ENCODE data around the gene VRK2.
A peak's percentile ranks its signal among the peaks of the same experiment; 100 is the strongest.

VRK2 gene

DNA sequence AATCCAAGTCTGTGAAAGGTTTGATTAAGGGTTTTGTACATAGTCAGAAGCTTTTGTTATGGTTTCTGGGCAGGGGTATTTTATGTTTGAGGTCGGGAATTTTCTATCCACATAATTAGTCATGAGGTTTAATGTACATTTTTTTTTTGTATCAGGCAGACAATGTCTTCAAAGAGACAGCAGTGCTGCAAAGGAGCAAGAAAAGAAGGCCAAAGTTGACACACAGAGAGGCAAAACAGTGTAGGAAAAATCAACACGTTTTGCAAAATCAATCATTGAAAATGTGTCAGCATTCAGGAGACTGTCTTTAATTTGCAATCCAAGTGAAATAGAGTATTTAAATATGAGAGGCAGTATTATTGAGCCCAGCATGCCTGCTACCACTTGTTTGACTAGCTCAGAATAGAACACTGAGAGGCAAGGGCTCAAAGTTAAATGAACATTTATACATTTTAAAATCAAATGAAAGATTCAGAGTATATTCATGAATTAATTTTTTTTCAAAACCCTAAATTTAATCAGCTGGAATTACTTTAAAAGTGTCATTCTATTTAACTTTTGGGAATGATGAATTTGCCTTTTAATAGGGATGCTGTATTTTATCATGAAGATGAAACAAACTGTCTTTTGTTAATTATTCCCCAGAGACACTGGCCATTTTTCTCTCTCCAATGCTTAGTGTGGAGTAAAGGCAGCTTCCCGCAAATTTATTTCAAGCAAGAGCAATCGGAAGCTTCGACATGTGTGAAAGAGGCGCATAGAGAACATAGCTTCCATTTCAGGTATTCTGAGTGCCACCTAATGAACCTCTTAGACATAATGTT lies 11.3 kb downstream of the VRK2 start:
- no peaks in the 10 kb centered on the region for H3K79me1 ChIP-seq (ENCODE audit: low read depth, low read length)
- no peak overlapping the region for H2BK120ac ChIP-seq (ENCODE audit: low read depth, low read length)
- H2BK15ac ChIP-seq (ENCODE audit: low read length): no peak overlapping the region
- no peak overlapping the region for H4K8ac ChIP-seq (ENCODE audit: low read depth, low read length)
- H3K4me1 ChIP-seq (ENCODE audit: control insufficient read depth in 2 of 2, insufficient read depth in 1 of 2, low read depth in 1 of 2, low read length in 2 of 2): peaks cover 1 to 3% of the 10 kb centered on the region in 2 donors
- no peak overlapping the region for H2BK12ac ChIP-seq (ENCODE audit: low read length)
- peaks cover 0 to 3% (median 0%) of the 10 kb centered on the region in 3 experiments for H3K27me3 ChIP-seq (ENCODE audit: control insufficient read depth in 3 of 3, insufficient read depth in 3 of 3, low read depth in 1 of 3, low read length in 3 of 3)
- no CpG with 5 or more reads among the region's 6 CpGs for WGBS, 2 donors (ENCODE audit: extremely low coverage in 2 of 2, insufficient read length in 2 of 2, insufficient replicate concordance in 1 of 2)
- H3K9ac ChIP-seq (ENCODE audit: low read depth, low read length, poor library complexity): no peak overlapping the region
- H3K18ac ChIP-seq (ENCODE audit: low read length): no peak overlapping the region
- H2BK5ac ChIP-seq (ENCODE audit: low read length): no peak overlapping the region
- no peak overlapping the region for H3K4me3 ChIP-seq (ENCODE audit: low read length in 2 of 2)
- H3K36me3 ChIP-seq (replicated peaks in 1 of 2; ENCODE audit: control insufficient read depth in 2 of 2, insufficient read depth in 2 of 2, low read length in 2 of 2): no peaks in the 10 kb centered on the region
- no peak overlapping the region for H3K14ac ChIP-seq (ENCODE audit: low read length)
- no peaks in the 10 kb centered on the region for H3K9me3 ChIP-seq (replicated peaks in 1 of 2; ENCODE audit: control insufficient read depth in 2 of 2, insufficient read depth in 1 of 2, low read depth in 1 of 2, low read length in 2 of 2)
- H2AK5ac ChIP-seq (ENCODE audit: low read depth, low read length): no peak overlapping the region
- H2AFZ ChIP-seq (ENCODE audit: low read length): peak overlapping the region; percentile 7
- H3K23ac ChIP-seq (ENCODE audit: low read depth, low read length, poor library complexity): no peak overlapping the region
- H3K4ac ChIP-seq (ENCODE audit: low read length): no peak overlapping the region
- no peak overlapping the region for H4K91ac ChIP-seq (ENCODE audit: low read depth, low read length, poor library complexity)
- no peak overlapping the region for H3K27ac ChIP-seq (replicated peaks; ENCODE audit: low read length)
- no peak overlapping the region for H3K4me2 ChIP-seq (ENCODE audit: insufficient read depth, low read length, poor library complexity, severe bottlenecking)
- DNase-seq (ENCODE audit: low spot score): no peak

DNA sequence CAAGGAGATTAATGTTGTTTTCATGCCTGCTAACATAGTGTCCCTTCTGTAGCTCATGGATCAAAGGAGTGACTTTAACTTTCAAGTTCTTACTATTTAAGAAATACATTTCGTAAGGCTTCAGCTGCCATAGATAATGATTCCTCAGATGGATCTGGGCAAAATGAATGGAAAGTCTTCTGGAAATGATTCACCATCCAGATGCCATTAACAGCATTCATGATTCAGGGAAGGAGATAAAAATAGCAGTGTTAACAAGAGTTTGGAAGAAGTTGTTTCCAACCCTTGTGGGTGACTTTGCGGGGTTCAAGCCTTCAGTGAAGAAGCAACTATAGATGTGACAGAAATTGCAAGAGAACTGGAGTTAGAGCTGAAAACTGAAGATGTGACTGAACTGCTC lies 17.0 kb downstream of the VRK2 start:
- Histone ChIP-seq H3K4ac (ENCODE audit: low read length) (no peak overlapping the region), H3K18ac (ENCODE audit: low read length) (no peak overlapping the region), H3K14ac (ENCODE audit: low read length) (no peak overlapping the region), H4K8ac (ENCODE audit: low read depth, low read length) (no peak overlapping the region), H3K27me3 (ENCODE audit: control insufficient read depth in 3 of 3, insufficient read depth in 3 of 3, low read depth in 1 of 3, low read length in 3 of 3) (no peaks in the 10 kb centered on the region), H2BK12ac (ENCODE audit: low read length) (no peak overlapping the region), H3K4me1 (ENCODE audit: control insufficient read depth in 2 of 2, insufficient read depth in 1 of 2, low read depth in 1 of 2, low read length in 2 of 2) (no peaks in the 10 kb centered on the region), H3K9ac (ENCODE audit: low read depth, low read length, poor library complexity) (no peak overlapping the region), H3K4me3 (ENCODE audit: low read length in 2 of 2) (no peak overlapping the region), H2AK5ac (ENCODE audit: low read depth, low read length) (no peak overlapping the region), H2BK15ac (ENCODE audit: low read length) (no peak overlapping the region), H4K91ac (ENCODE audit: low read depth, low read length, poor library complexity) (no peak overlapping the region), H3K36me3 (replicated peaks in 1 of 2; ENCODE audit: control insufficient read depth in 2 of 2, insufficient read depth in 2 of 2, low read length in 2 of 2) (no peaks in the 10 kb centered on the region), H2BK120ac (ENCODE audit: low read depth, low read length) (no peak overlapping the region), H3K23ac (ENCODE audit: low read depth, low read length, poor library complexity) (no peak overlapping the region), H3K79me1 (ENCODE audit: low read depth, low read length) (no peaks in the 10 kb centered on the region), H2AFZ (ENCODE audit: low read length) (no peak overlapping the region), H3K9me3 (replicated peaks in 1 of 2; ENCODE audit: control insufficient read depth in 2 of 2, insufficient read depth in 1 of 2, low read depth in 1 of 2, low read length in 2 of 2) (no peaks in the 10 kb centered on the region), H2BK5ac (ENCODE audit: low read length) (no peak overlapping the region), H3K27ac (replicated peaks; ENCODE audit: low read length) (no peak overlapping the region), H3K4me2 (ENCODE audit: insufficient read depth, low read length, poor library complexity, severe bottlenecking) (no peak overlapping the region)
- no peak for DNase-seq (ENCODE audit: low spot score)
- no CpG with 5 or more reads among the region's 2 CpGs for WGBS, 2 donors (ENCODE audit: extremely low coverage in 2 of 2, insufficient read length in 2 of 2, insufficient replicate concordance in 1 of 2)

DNA sequence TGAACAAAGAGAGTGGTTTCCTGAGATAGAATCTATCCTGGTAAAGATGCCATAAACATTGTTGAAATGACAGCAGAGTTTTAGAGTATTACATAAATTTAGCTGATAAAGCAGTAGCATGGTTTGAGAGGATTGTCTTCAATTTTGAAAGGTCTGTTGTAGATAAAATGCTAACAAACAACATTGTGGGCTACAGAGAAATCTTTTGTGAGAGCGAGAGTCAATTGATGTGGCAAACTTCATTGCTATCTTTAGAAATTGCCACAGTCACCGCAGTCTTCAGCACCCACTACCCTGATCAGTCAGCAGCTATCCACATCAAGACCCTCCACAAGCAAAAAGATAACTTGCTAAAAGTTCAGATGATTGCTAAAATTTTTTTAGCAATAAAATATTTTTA lies 17.5 kb downstream of the VRK2 start:
- no peak overlapping the region for H2BK5ac ChIP-seq (ENCODE audit: low read length)
- no peak overlapping the region for H3K9ac ChIP-seq (ENCODE audit: low read depth, low read length, poor library complexity)
- H3K18ac ChIP-seq (ENCODE audit: low read length): no peak overlapping the region
- no peaks in the 10 kb centered on the region for H3K27me3 ChIP-seq (ENCODE audit: control insufficient read depth in 3 of 3, insufficient read depth in 3 of 3, low read depth in 1 of 3, low read length in 3 of 3)
- H3K9me3 ChIP-seq (replicated peaks in 1 of 2; ENCODE audit: control insufficient read depth in 2 of 2, insufficient read depth in 1 of 2, low read depth in 1 of 2, low read length in 2 of 2): no peaks in the 10 kb centered on the region
- WGBS, 2 donors (ENCODE audit: extremely low coverage in 2 of 2, insufficient read length in 2 of 2, insufficient replicate concordance in 1 of 2): no CpG with 5 or more reads among the region's 2 CpGs
- H2BK120ac ChIP-seq (ENCODE audit: low read depth, low read length): no peak overlapping the region
- no peak overlapping the region for H3K4me2 ChIP-seq (ENCODE audit: insufficient read depth, low read length, poor library complexity, severe bottlenecking)
- H3K14ac ChIP-seq (ENCODE audit: low read length): no peak overlapping the region
- no peak overlapping the region for H3K4me3 ChIP-seq (ENCODE audit: low read length in 2 of 2)
- H3K4ac ChIP-seq (ENCODE audit: low read length): no peak overlapping the region
- no peak overlapping the region for H2BK12ac ChIP-seq (ENCODE audit: low read length)
- H4K91ac ChIP-seq (ENCODE audit: low read depth, low read length, poor library complexity): no peak overlapping the region
- no peak overlapping the region for H2AK5ac ChIP-seq (ENCODE audit: low read depth, low read length)
- no peak for DNase-seq (ENCODE audit: low spot score)
- H3K79me1 ChIP-seq (ENCODE audit: low read depth, low read length): no peaks in the 10 kb centered on the region
- H3K23ac ChIP-seq (ENCODE audit: low read depth, low read length, poor library complexity): no peak overlapping the region
- no peak overlapping the region for H3K27ac ChIP-seq (replicated peaks; ENCODE audit: low read length)
- H3K4me1 ChIP-seq (ENCODE audit: control insufficient read depth in 2 of 2, insufficient read depth in 1 of 2, low read depth in 1 of 2, low read length in 2 of 2): no peaks in the 10 kb centered on the region
- H3K36me3 ChIP-seq (replicated peaks in 1 of 2; ENCODE audit: control insufficient read depth in 2 of 2, insufficient read depth in 2 of 2, low read length in 2 of 2): no peaks in the 10 kb centered on the region
- no peak overlapping the region for H4K8ac ChIP-seq (ENCODE audit: low read depth, low read length)
- H2BK15ac ChIP-seq (ENCODE audit: low read length): no peak overlapping the region
- no peak overlapping the region for H2AFZ ChIP-seq (ENCODE audit: low read length)

DNA sequence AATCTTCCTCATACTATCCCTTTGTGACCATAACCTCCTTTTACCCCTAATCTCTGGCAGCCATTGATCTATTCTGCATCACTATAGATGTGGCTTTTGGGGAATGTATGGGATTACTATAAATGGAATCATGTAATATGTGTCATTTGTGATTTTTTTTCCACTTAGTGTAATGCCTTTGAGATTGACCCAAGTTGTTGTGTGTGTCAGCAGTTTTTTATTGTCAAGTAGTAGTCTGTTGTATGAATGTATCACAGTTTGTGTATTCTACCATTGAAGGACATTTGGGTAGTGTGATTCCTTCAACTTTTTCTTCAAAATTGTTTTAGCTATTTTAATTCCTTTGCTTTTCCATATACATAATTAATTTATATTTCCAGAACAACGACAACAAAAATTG lies 18.6 kb downstream of the VRK2 start:
- DNase-seq (ENCODE audit: low spot score): no peak
- no peak overlapping the region for H4K91ac ChIP-seq (ENCODE audit: low read depth, low read length, poor library complexity)
- no peak overlapping the region for H3K18ac ChIP-seq (ENCODE audit: low read length)
- no peak overlapping the region for H3K4me2 ChIP-seq (ENCODE audit: insufficient read depth, low read length, poor library complexity, severe bottlenecking)
- no peak overlapping the region for H2BK15ac ChIP-seq (ENCODE audit: low read length)
- H2BK12ac ChIP-seq (ENCODE audit: low read length): no peak overlapping the region
- H3K27ac ChIP-seq (replicated peaks; ENCODE audit: low read length): no peak overlapping the region
- H4K8ac ChIP-seq (ENCODE audit: low read depth, low read length): no peak overlapping the region
- no peaks in the 10 kb centered on the region for H3K79me1 ChIP-seq (ENCODE audit: low read depth, low read length)
- H2BK120ac ChIP-seq (ENCODE audit: low read depth, low read length): no peak overlapping the region
- no peaks in the 10 kb centered on the region for H3K27me3 ChIP-seq (ENCODE audit: control insufficient read depth in 3 of 3, insufficient read depth in 3 of 3, low read depth in 1 of 3, low read length in 3 of 3)
- H2AFZ ChIP-seq (ENCODE audit: low read length): no peak overlapping the region
- H3K36me3 ChIP-seq (replicated peaks in 1 of 2; ENCODE audit: control insufficient read depth in 2 of 2, insufficient read depth in 2 of 2, low read length in 2 of 2): no peaks in the 10 kb centered on the region
- no peak overlapping the region for H3K4me3 ChIP-seq (ENCODE audit: low read length in 2 of 2)
- no peak overlapping the region for H2AK5ac ChIP-seq (ENCODE audit: low read depth, low read length)
- H2BK5ac ChIP-seq (ENCODE audit: low read length): no peak overlapping the region
- no peaks in the 10 kb centered on the region for H3K4me1 ChIP-seq (ENCODE audit: control insufficient read depth in 2 of 2, insufficient read depth in 1 of 2, low read depth in 1 of 2, low read length in 2 of 2)
- no peak overlapping the region for H3K23ac ChIP-seq (ENCODE audit: low read depth, low read length, poor library complexity)
- no peaks in the 10 kb centered on the region for H3K9me3 ChIP-seq (replicated peaks in 1 of 2; ENCODE audit: control insufficient read depth in 2 of 2, insufficient read depth in 1 of 2, low read depth in 1 of 2, low read length in 2 of 2)
- no peak overlapping the region for H3K4ac ChIP-seq (ENCODE audit: low read length)
- no CpG with 5 or more reads among the region's 1 CpG for WGBS, 2 donors (ENCODE audit: extremely low coverage in 2 of 2, insufficient read length in 2 of 2, insufficient replicate concordance in 1 of 2)
- H3K14ac ChIP-seq (ENCODE audit: low read length): no peak overlapping the region
- H3K9ac ChIP-seq (ENCODE audit: low read depth, low read length, poor library complexity): no peak overlapping the region

All from neuronal stem cell (in vitro differentiated cells).